ENCODE results near the gene ACY1.
A peak's percentile ranks its signal among the peaks of the same experiment; 100 is the strongest.
"Not testable (repeated sequence)": the region's sequence is repeated elsewhere in the genome, so short reads cannot be mapped to it uniquely, and the experiment has no call there.

Gene ACY1

GRCh38 chr3:51986010-51986947, 2.9 kb downstream of the ACY1 start:
- DNase-seq = no peak

DNA sequence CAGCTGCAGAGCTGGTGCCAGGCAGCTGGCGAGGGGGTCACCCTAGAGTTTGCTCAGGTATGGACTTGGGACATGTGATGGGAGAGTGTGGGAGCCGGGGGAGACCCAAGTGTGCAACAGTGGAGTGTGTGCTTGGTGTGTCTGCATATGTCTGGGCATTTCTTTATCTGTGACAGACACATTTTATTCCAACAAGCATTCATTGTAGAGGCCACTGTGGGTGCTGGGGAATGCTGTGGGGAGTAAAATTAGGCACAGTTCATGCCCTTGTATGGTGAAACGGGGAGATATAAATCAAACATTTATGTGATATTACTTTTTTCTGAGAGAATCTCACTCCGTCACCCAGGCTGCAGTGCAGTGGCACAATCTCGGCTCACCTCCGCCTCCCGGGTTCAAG, 4.2 kb downstream of the ACY1 start:
- no peak for DNase-seq

DNA sequence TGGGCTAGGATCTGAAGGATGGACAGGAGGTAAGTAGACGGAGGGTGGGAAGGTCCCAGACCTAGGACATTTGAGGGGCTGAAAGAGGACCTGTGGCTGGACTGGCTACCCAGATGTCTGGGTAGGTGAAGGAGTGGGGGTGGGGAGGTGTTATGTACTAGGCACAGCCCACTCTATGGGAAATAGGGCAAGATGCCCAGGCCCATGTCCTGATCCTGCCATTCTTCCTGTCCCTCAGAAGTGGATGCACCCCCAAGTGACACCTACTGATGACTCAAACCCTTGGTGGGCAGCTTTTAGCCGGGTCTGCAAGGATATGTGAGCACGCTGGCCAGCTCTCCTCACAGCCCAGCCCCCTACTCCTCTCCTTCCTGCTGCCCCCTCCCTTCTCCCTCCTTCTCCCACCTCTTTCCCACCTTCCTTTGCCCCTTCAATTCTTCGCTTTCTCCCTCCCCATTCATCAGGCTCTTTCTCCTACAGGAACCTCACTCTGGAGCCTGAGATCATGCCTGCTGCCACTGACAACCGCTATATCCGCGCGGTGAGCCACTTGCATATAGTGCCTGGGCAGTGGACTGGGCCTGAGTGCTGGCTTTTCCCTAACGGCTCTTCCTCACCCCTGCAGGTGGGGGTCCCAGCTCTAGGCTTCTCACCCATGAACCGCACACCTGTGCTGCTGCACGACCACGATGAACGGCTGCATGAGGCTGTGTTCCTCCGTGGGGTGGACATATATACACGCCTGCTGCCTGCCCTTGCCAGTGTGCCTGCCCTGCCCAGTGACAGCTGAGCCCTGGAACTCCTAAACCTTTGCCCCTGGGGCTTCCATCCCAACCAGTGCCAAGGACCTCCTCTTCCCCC, 5.2 kb downstream of the ACY1 start:
- DNase-seq = no peak

DNA sequence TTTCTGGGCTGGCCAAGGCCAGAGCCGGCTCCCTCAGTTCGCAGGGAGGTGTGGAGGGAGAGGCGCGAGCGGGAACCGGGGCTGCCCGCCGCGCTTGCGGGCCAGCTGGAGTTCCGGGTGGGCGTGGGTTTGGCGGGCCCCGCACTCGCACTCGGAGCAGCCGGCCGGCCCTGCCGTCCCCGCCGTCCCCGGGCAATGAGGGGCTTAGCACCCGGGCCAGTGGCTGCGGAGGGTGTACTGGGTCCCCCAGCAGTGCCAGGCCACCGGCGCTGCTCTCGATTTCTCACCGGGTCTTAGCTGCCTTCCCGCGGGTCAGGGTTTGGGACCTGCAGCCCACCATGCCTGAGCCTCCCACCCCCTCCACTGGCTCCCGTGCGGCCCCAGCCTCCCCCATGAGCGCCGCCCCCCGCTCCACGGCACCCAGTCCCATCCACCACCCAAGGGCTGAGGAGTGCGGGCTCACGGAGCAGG, 7.2 kb downstream of the ACY1 start:
- DNase-seq = not testable (repeated sequence)

GRCh38 chr3:51992017-51992682, 8.8 kb downstream of the ACY1 start:
- no peak for DNase-seq

GRCh38 chr3:51993657-51994056, 10.3 kb downstream of the ACY1 start:
- not testable (repeated sequence) for DNase-seq

- DNase-seq = no peak
These were observed 11.2 kb downstream of the ACY1 start for GRCh38 chr3:51994530-51994929.

- DNase-seq = peak; percentile 56
These were observed 12.2 kb downstream of the ACY1 start, which contains the start of gene RPL29 for GRCh38 chr3:51995346-51996163. Gene RPL29 (minus strand): TSS chr3:51995895. CDS start chr3:51995461, 434 bp downstream.

- DNase-seq = no peak
These were observed 13.8 kb downstream of the ACY1 start for GRCh38 chr3:51997172-51997571.

DNA sequence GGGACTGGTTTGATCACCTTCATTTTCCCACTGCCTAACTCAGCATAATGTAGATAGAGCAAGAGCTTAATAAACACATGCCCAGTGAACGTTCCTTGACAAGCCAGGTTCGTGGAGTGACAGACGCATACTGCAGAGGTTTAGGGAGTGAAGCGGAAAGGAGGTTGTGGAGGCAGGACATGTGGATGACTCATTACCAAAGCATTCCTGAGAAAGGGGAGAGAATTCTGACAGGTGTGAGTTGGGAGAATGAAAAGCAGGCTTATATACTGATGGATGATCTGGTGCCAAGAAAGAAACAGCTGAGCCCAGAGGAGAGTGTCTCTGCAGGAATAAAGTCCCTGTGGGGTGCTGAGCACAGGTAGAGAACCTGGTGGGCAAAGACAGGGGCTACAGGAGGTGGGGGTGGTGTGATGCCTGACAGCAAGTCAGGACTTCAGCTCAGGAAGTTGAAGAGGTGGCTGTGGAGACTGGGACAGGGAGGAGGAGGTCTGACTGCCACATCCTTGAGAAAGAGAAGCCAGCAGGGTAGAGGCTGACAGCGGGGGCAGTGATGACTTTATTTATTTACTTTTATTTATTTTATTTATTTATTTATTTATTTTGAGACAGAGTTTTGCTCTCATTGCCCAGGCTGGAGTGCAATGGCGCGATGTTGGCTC, 14.7 kb downstream of the ACY1 start:
- DNase-seq = no peak

- no peak for DNase-seq
These were observed 15.4 kb downstream of the ACY1 start for GRCh38 chr3:51998774-51999173.

GRCh38 chr3:51999846-52000245, 16.5 kb downstream of the ACY1 start:
- DNase-seq = no peak

- no peak for DNase-seq
These were observed 18.2 kb downstream of the ACY1 start for GRCh38 chr3:52001443-52001974.

GRCh38 chr3:52002748-52003147, 19.4 kb downstream of the ACY1 start:
- no peak for DNase-seq

DNA sequence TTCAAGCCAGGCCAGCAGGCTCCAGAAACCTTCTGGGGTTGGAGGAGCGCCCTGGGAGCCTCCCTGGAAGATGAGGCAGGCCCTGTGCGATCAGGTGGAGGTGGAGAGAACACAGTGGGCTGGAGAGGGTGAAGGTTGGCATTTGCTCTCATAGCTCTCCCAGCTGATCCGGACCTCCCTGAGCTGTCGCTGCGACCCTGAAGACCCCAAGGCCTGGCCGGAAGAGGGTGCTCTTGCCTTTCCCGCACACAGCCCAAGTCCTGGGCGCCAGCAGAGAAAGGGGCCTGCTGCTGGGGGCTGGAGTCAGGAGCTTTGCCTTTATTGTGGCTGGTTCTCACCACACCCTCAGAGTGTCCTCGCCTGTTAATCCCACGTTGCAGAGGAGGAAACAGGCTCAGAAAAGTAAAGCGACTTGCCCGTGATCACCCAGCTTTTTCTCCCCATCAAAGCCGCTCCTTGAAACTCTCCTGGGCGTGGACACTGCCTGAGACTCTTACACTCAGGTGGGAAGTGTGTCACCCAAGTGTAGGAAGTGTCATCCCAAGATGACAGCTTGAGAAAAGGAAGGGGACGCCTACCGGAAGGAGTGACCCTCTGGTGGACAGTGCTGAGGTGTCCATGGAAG, 20.9 kb downstream of the ACY1 start:
- no peak for DNase-seq

- DNase-seq = no peak
These were observed 21.6 kb downstream of the ACY1 start for GRCh38 chr3:52004906-52005395.

DNA sequence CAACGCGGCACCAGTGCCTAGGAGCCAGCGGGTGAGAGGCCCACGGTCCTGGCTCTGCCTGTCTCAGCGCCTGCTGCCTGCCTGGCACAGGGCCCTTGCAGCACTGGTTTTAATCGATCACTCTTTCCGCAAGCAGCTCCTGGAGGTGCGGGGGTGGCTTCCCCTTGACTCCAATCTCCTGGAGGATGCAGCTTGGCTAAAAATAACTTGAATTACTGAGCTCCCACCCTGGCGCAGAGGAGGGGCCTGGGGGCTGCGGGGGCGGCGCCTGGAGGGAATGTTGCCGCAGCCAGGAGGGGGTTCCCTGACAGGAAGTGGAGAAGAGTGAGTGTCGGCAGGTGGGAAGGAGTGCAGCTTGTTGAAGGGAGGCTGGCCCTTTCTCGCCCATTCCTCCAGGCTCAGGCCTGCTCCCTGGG, 22.2 kb downstream of the ACY1 start:
- DNase-seq = no peak

- no peak for DNase-seq
These were observed 22.9 kb downstream of the ACY1 start for GRCh38 chr3:52006017-52006819.

DNA sequence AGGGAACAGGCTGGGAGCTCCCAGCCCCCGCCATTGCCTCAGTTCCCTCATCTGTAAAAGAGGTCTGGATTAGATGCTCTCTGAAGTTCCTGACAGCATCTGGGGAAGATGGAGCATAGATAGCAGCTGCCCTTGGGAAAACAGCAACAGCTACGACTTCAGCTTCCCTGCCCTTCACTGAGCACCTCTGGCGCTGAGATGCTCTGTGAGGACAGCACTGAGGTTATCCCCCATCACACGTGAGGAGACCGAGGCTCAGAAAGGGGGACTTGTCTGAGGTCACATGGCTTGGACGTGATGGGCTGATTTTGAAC, 23.4 kb downstream of the ACY1 start:
- no peak for DNase-seq

DNA sequence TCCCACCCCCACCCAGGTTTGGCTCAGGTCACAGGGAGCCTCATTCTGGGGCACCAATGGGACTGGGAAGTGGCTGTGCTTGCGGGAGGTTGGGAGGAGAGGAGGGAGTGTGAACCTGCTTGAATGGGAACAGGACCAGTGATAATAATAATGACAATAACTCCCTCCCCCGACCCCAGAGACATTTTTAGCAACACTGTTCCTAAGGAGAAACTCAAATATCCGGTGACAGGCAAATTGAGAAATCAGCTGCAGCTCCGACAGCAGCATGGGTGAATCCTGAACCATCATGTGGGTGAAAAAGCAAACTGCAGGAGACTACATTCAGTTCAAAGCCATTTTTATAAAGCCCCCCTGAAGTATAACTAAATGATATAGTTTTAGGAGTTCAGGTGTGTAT, 24.0 kb downstream of the ACY1 start:
- no peak for DNase-seq
